Epithelial cell of esophagus (primary cell): ENCODE data around the gene IFNL1.

Experiments used
- DNase-seq: peaks from one replicate; pipeline ENCODE4 v3.0.0; 2010; ENCODE audit warnings: low read depth
- H3K4me3 ChIP-seq: 2 replicates; pipeline ENCODE4 v1.5.1; 2011; ENCODE audit warnings: mild to moderate bottlenecking, low read length, control low read depth
- CTCF ChIP-seq: IDR thresholded peaks from 2 replicates; pipeline ENCODE4 v1.5.1; 2011; ENCODE audit warnings: low read depth, mild to moderate bottlenecking, low read length, control low read depth, inconsistent platforms; ENCODE audit not compliant: insufficient read depth; ENCODE audit errors: missing control alignments

The IFNL1 gene

GRCh38 chr19:39310558-39311311 lies 14.5 kb downstream of the IFNL1 start:
- no peak for DNase-seq
- no peak overlapping the region for H3K4me3 ChIP-seq
- TF ChIP-seq CTCF = no peak

- H3K4me3 ChIP-seq = no peak overlapping the region
- no peak for TF ChIP-seq CTCF
- no peak for DNase-seq
Observed at GRCh38 chr19:39314016-39314728, 18.0 kb downstream of the IFNL1 start.

GRCh38 chr19:39315933-39316332 lies 19.7 kb downstream of the IFNL1 start:
- no peak for TF ChIP-seq CTCF
- H3K4me3 ChIP-seq = no peak overlapping the region
- DNase-seq = no peak

GRCh38 chr19:39316627-39317321 lies 20.6 kb downstream of the IFNL1 start:
- H3K4me3 ChIP-seq = no peak overlapping the region
- TF ChIP-seq CTCF = no peak
- no peak for DNase-seq

GRCh38 chr19:39317476-39317875 lies 21.3 kb downstream of the IFNL1 start:
- no peak for DNase-seq
- no peak for TF ChIP-seq CTCF
- H3K4me3 ChIP-seq = no peak overlapping the region

GRCh38 chr19:39318071-39318470 lies 21.9 kb downstream of the IFNL1 start:
- DNase-seq = no peak
- TF ChIP-seq CTCF = no peak
- no peak overlapping the region for H3K4me3 ChIP-seq
